HEK293 (cell line): Measurements from ENCODE around the gene SART3.
A peak's percentile ranks its signal among the peaks of the same experiment; 100 is the strongest.

Experiments
- CTCF ChIA-PET: fragments of 350-600 bp; formaldehyde crosslinking; extraction: SDS; loops from one replicate; lab custom pipeline; 2021; ENCODE audit warnings: antibody characterized with exemption; lab: Yijun Ruan, JAX
- POLR2A ChIA-PET: fragments of 300-600 bp; formaldehyde crosslinking; extraction: SDS; loops from one replicate; lab custom pipeline; 2020; ENCODE audit warnings: antibody characterized with exemption, inconsistent platforms; lab: Yijun Ruan, JAX
- H3K27ac ChIP-seq: fragments of 200-500 bp; sonication (Bioruptor generic); 2 replicates; pipeline ENCODE4 v1.5.1; 2014; ENCODE audit warnings: low read depth, low read length, control low read depth, inconsistent platforms; ENCODE audit errors: extremely low read depth
- H3K36me3 ChIP-seq, 2 experiments: fragments of 200-500 bp in 1 of 2; sonication (Bioruptor generic) in 1 of 2; 1 replicate in 1 of 2; 2 replicates in 1 of 2; pipeline ENCODE4 v1.5.1; 2014 to 2017; ENCODE audit warnings: inconsistent platforms in 2 of 2, low read length in 2 of 2; ENCODE audit not compliant: control insufficient read depth in 2 of 2, insufficient read depth in 1 of 2
- H3K4me1 ChIP-seq: fragments of 200-500 bp; sonication (Bioruptor generic); 2 replicates; pipeline ENCODE4 v1.5.1; 2014; ENCODE audit warnings: mild to moderate bottlenecking, low read length, inconsistent platforms; ENCODE audit not compliant: control insufficient read depth, insufficient read depth
- H3K4me3 ChIP-seq: 2 replicates; pipeline ENCODE4 v1.5.1; 2011; ENCODE audit warnings: low read depth, mild to moderate bottlenecking, control low read depth, low read length, moderate library complexity
- H3K9me3 ChIP-seq: fragments of 200-500 bp; sonication (Bioruptor generic); 2 replicates; pipeline ENCODE4 v1.5.1; 2014; ENCODE audit warnings: low read depth, low read length, inconsistent platforms; ENCODE audit not compliant: control insufficient read depth, insufficient read depth
- BCL11B ChIP-seq: fragments of 450-650 bp; formaldehyde crosslinking; IDR thresholded peaks from 2 replicates; pipeline ENCODE4 v1.5.1; 2016; ENCODE audit warnings: low read depth, missing biosample characterization, missing genetic modification characterization
- GLIS1 ChIP-seq: fragments of 450-650 bp; formaldehyde crosslinking; IDR thresholded peaks from 2 replicates; pipeline ENCODE4 v1.5.1; 2016; ENCODE audit warnings: missing biosample characterization, missing genetic modification characterization
- KLF16 ChIP-seq: fragments of 450-650 bp; formaldehyde crosslinking; IDR thresholded peaks from 2 replicates; pipeline ENCODE4 v1.5.1; 2017; ENCODE audit warnings: missing biosample characterization, missing genetic modification characterization
- MEIS1 ChIP-seq: sonication (generic); formaldehyde crosslinking; IDR thresholded peaks from 2 replicates; pipeline ENCODE4 v1.8.1; 2022; ENCODE audit warnings: missing genetic modification reagents, mild to moderate bottlenecking, borderline replicate concordance
- SCRT2 ChIP-seq: fragments of 450-650 bp; formaldehyde crosslinking; IDR thresholded peaks from 2 replicates; pipeline ENCODE4 v1.5.1; 2016; ENCODE audit warnings: missing biosample characterization, missing genetic modification characterization
- ZBTB10 ChIP-seq: fragments of 450-650 bp; formaldehyde crosslinking; IDR thresholded peaks from 2 replicates; pipeline ENCODE4 v1.5.1; 2016; ENCODE audit warnings: missing biosample characterization, missing genetic modification characterization
- ZIC2 ChIP-seq: fragments of 450-650 bp; formaldehyde crosslinking; IDR thresholded peaks from 2 replicates; pipeline ENCODE4 v1.5.1; 2016; ENCODE audit warnings: missing biosample characterization, missing genetic modification characterization
- ZNF10 ChIP-seq: fragments of 450-650 bp; formaldehyde crosslinking; IDR thresholded peaks from 2 replicates; pipeline ENCODE4 v1.5.1; 2017; ENCODE audit warnings: missing biosample characterization, missing genetic modification characterization
- ZNF157 ChIP-seq: fragments of 450-650 bp; formaldehyde crosslinking; IDR thresholded peaks from 2 replicates; pipeline ENCODE4 v1.5.1; 2016; ENCODE audit warnings: missing biosample characterization, missing genetic modification characterization
- ZNF221 ChIP-seq: fragments of 450-650 bp; formaldehyde crosslinking; IDR thresholded peaks from 2 replicates; pipeline ENCODE4 v1.5.1; 2017; ENCODE audit warnings: missing biosample characterization, missing genetic modification characterization, borderline replicate concordance
- ZNF223 ChIP-seq: fragments of 450-650 bp; formaldehyde crosslinking; IDR thresholded peaks from 2 replicates; pipeline ENCODE4 v1.5.1; 2016; ENCODE audit warnings: missing biosample characterization, missing genetic modification characterization
- ZNF24 ChIP-seq: fragments of 450-650 bp; formaldehyde crosslinking; IDR thresholded peaks from 2 replicates; pipeline ENCODE4 v1.5.1; 2016; ENCODE audit warnings: missing biosample characterization, missing genetic modification characterization
- ZNF248 ChIP-seq: fragments of 450-650 bp; formaldehyde crosslinking; IDR thresholded peaks from 2 replicates; pipeline ENCODE4 v1.5.1; 2017; ENCODE audit warnings: missing biosample characterization, missing genetic modification characterization
- ZNF311 ChIP-seq: fragments of 450-650 bp; formaldehyde crosslinking; IDR thresholded peaks from 2 replicates; pipeline ENCODE4 v1.5.1; 2017; ENCODE audit warnings: missing biosample characterization, missing genetic modification characterization, borderline replicate concordance
- ZNF426 ChIP-seq: fragments of 450-650 bp; formaldehyde crosslinking; IDR thresholded peaks from 2 replicates; pipeline ENCODE4 v1.5.1; 2017; ENCODE audit warnings: missing biosample characterization, missing genetic modification characterization, mild to moderate bottlenecking, inconsistent platforms, moderate library complexity
- ZNF473 ChIP-seq: fragments of 450-650 bp; formaldehyde crosslinking; IDR thresholded peaks from 2 replicates; pipeline ENCODE4 v1.5.1; 2017; ENCODE audit warnings: missing biosample characterization, missing genetic modification characterization
- ZNF510 ChIP-seq: fragments of 450-650 bp; formaldehyde crosslinking; IDR thresholded peaks from 2 replicates; pipeline ENCODE4 v1.5.1; 2018; ENCODE audit warnings: mild to moderate bottlenecking, missing genetic modification characterization, missing biosample characterization; ENCODE audit not compliant: insufficient replicate concordance
- ZNF558 ChIP-seq: fragments of 450-650 bp; formaldehyde crosslinking; IDR thresholded peaks from 2 replicates; pipeline ENCODE4 v1.5.1; 2016; ENCODE audit warnings: missing biosample characterization, missing genetic modification characterization
- ZNF571 ChIP-seq: fragments of 450-650 bp; formaldehyde crosslinking; IDR thresholded peaks from 2 replicates; pipeline ENCODE4 v1.5.0; 2017; ENCODE audit warnings: missing biosample characterization, missing genetic modification characterization
- ZNF621 ChIP-seq: fragments of 450-650 bp; formaldehyde crosslinking; IDR thresholded peaks from 2 replicates; pipeline ENCODE4 v1.5.1; 2017; ENCODE audit warnings: missing biosample characterization, missing genetic modification characterization
- ZNF623 ChIP-seq: fragments of 450-650 bp; formaldehyde crosslinking; IDR thresholded peaks from 2 replicates; pipeline ENCODE4 v1.5.1; 2016; ENCODE audit warnings: missing biosample characterization, missing genetic modification characterization
- ZNF629 ChIP-seq: fragments of 450-650 bp; formaldehyde crosslinking; IDR thresholded peaks from 2 replicates; pipeline ENCODE4 v1.5.1; 2017; ENCODE audit warnings: missing biosample characterization, missing genetic modification characterization
- ZNF768 ChIP-seq: fragments of 450-650 bp; formaldehyde crosslinking; IDR thresholded peaks from 2 replicates; pipeline ENCODE4 v1.5.1; 2018; ENCODE audit warnings: missing biosample characterization, mild to moderate bottlenecking, missing genetic modification characterization
- ZNF785 ChIP-seq: fragments of 450-650 bp; formaldehyde crosslinking; IDR thresholded peaks from 2 replicates; pipeline ENCODE4 v1.5.1; 2016; ENCODE audit warnings: missing biosample characterization, missing genetic modification characterization
- ZNF830 ChIP-seq: fragments of 450-650 bp; IDR thresholded peaks from 2 replicates; pipeline ENCODE4 v1.5.0; 2018; ENCODE audit warnings: missing biosample characterization, missing genetic modification characterization, low read depth, mild to moderate bottlenecking, moderate library complexity
- ZNF837 ChIP-seq: fragments of 450-650 bp; formaldehyde crosslinking; IDR thresholded peaks from 2 replicates; pipeline ENCODE4 v1.5.1; 2016; ENCODE audit warnings: missing biosample characterization, missing genetic modification characterization

SART3 gene

GRCh38 chr12:108602976-108603704, 42.2 kb upstream of the SART3 start:
- CTCF ChIA-PET, result interaction anchor here (1.8 kb wide), 1 partner anchor 15 kb away, joined by 11 read pairs; no protein-coding TSS in a partner anchor
- no peaks in the 10 kb centered on the region for H3K36me3 ChIP-seq
- TF ChIP-seq ZNF837 (tag by site-specific recombination), result no peak
- TF ChIP-seq ZNF629 (tag by site-specific recombination), result no peak
- no peak for TF ChIP-seq ZNF621 (tag by site-specific recombination)
- TF ChIP-seq ZNF558 (tag by site-specific recombination), result no peak
- no peak for TF ChIP-seq ZNF473
- TF ChIP-seq ZNF223 (tag by site-specific recombination), result no peak
- TF ChIP-seq ZBTB10 (tag by site-specific recombination), result no peak
- TF ChIP-seq ZNF221 (tag by site-specific recombination), result no peak
- no peak for TF ChIP-seq ZNF24 (tag by site-specific recombination)
- no peak for TF ChIP-seq ZNF571 (tag by site-specific recombination)
- no peak for TF ChIP-seq ZNF830 (tag by site-specific recombination)
- TF ChIP-seq ZNF311 (tag by site-specific recombination), result no peak
- no peak for TF ChIP-seq ZNF510 (tag by site-specific recombination)
- TF ChIP-seq ZNF157, result no peak
- no peak for TF ChIP-seq ZNF426 (tag by site-specific recombination)
- no peak for TF ChIP-seq ZNF785 (tag by site-specific recombination)
- TF ChIP-seq, all 188 proteins: peak for 0
- POLR2A ChIA-PET, result no interaction called here
- Histone ChIP-seq H3K9me3 (no peaks in the 10 kb centered on the region), H3K4me1 (no peaks in the 10 kb centered on the region), H3K27ac (no peak overlapping the region), H3K4me3 (no peak overlapping the region)

- Histone ChIP-seq H3K27ac (no peak overlapping the region), H3K4me3 (no peak overlapping the region), H3K4me1 (no peaks in the 10 kb centered on the region), H3K9me3 (no peaks in the 10 kb centered on the region), H3K36me3 (no peaks in the 10 kb centered on the region)
- ChIA-PET CTCF (interaction anchor here (0.7 kb wide), 1 partner anchor 23 kb away, joined by 4 read pairs; no protein-coding TSS in a partner anchor), POLR2A (no interaction called here)
- TF ChIP-seq ZNF623 (tag by site-specific recombination) (peak; percentile 93), ZNF10 (no peak)
Measured at GRCh38 chr12:108602209-108602705, 41.3 kb upstream of the SART3 start.

- Histone ChIP-seq H3K9me3 (no peaks in the 10 kb centered on the region), H3K4me1 (no peaks in the 10 kb centered on the region), H3K36me3 (no peaks in the 10 kb centered on the region), H3K27ac (no peak overlapping the region), H3K4me3 (no peak overlapping the region)
- ChIA-PET CTCF (interaction anchor here (0.9 to 2.8 kb wide), 2 partner anchors 16 to 17 kb away, joined by 3 to 11 read pairs; no protein-coding TSS in a partner anchor), POLR2A (no interaction called here)
- TF ChIP-seq GLIS1 (tag by site-specific recombination), result peak; percentile 23; the same call in 1 of the 2 replicates
- no peak for TF ChIP-seq ZIC2
- no peak for TF ChIP-seq MEIS1 (CRISPR knock-in tag)
- no peak for TF ChIP-seq ZNF768 (tag by site-specific recombination)
- no peak for TF ChIP-seq BCL11B (tag by site-specific recombination)
- TF ChIP-seq KLF16 (tag by site-specific recombination), result no peak
- no peak for TF ChIP-seq ZNF248 (tag by site-specific recombination)
- TF ChIP-seq ZNF830 (tag by site-specific recombination), result no peak
- TF ChIP-seq SCRT2 (tag by site-specific recombination), result peak; percentile 55
Measured at GRCh38 chr12:108600702-108601007, 39.7 kb upstream of the SART3 start.
